KBM-7 (cell line): ENCODE measurements around the gene PARD3.
"Not testable (repeated sequence)": the region's sequence is repeated elsewhere in the genome, so short reads cannot be mapped to it uniquely, and the experiment has no call there.

Experiments
- DNase-seq: peaks from one replicate; pipeline ENCODE4 v3.0.0-alpha.2; 2015
- in situ Hi-C: fragments of 300-500 bp; cut with MboI; formaldehyde crosslinking; loops from 2 replicates; pipeline ENCODE4 v1.14.3; 2020; ENCODE audit warnings: low sequenced_read_pairs, low pct_unique_long_range_greater_than_20kb, mixed read lengths

Gene PARD3

GRCh38 chr10:34094961-34095360 lies 720.1 kb downstream of the PARD3 start:
- in situ Hi-C loops = no loop called here

GRCh38 chr10:34094146-34094696 lies 720.9 kb downstream of the PARD3 start:
- DNase-seq = no peak
- in situ Hi-C loops = no loop called here

More at GRCh38 chr10:34094961-34095360, 720.1 kb downstream of the PARD3 start:
- DNase-seq = no peak

- in situ Hi-C loops = no loop called here
These were observed 722.2 kb downstream of the PARD3 start for GRCh38 chr10:34092891-34093290.

GRCh38 chr10:34091635-34092195 lies 723.4 kb downstream of the PARD3 start:
- in situ Hi-C loops = no loop called here
- no peak for DNase-seq

More at GRCh38 chr10:34092891-34093290, 722.2 kb downstream of the PARD3 start:
- DNase-seq = no peak

- DNase-seq = no peak
- in situ Hi-C loops = no loop called here
These were observed 725.8 kb downstream of the PARD3 start for GRCh38 chr10:34089253-34089652.

- DNase-seq = no peak
These were observed 726.8 kb downstream of the PARD3 start for GRCh38 chr10:34088208-34088794.

GRCh38 chr10:34087095-34087418 lies 728.0 kb downstream of the PARD3 start:
- DNase-seq = no peak
- in situ Hi-C loops = no loop called here

More at GRCh38 chr10:34088208-34088794, 726.8 kb downstream of the PARD3 start:
- in situ Hi-C loops = no loop called here

GRCh38 chr10:34083567-34083966 lies 731.5 kb downstream of the PARD3 start:
- in situ Hi-C loops = no loop called here
- DNase-seq = no peak

GRCh38 chr10:34081948-34082347 lies 733.1 kb downstream of the PARD3 start:
- in situ Hi-C loops = no loop called here
- no peak for DNase-seq

- DNase-seq = peak; percentile 20
- in situ Hi-C loops = no loop called here
These were observed 733.8 kb downstream of the PARD3 start for GRCh38 chr10:34081347-34081743.

- in situ Hi-C loops = no loop called here
- DNase-seq = no peak
These were observed 734.4 kb downstream of the PARD3 start for GRCh38 chr10:34080485-34081346.

- in situ Hi-C loops = no loop called here
- no peak for DNase-seq
These were observed 735.2 kb downstream of the PARD3 start for GRCh38 chr10:34079702-34080484.

GRCh38 chr10:34078745-34079470 lies 736.2 kb downstream of the PARD3 start:
- in situ Hi-C loops = no loop called here
- no peak for DNase-seq

- in situ Hi-C loops = no loop called here
- no peak for DNase-seq
These were observed 736.9 kb downstream of the PARD3 start for GRCh38 chr10:34078017-34078744.

GRCh38 chr10:34076443-34076842 lies 738.7 kb downstream of the PARD3 start:
- in situ Hi-C loops = no loop called here
- DNase-seq = no peak

- no peak for DNase-seq
- in situ Hi-C loops = no loop called here
These were observed 739.7 kb downstream of the PARD3 start for GRCh38 chr10:34075254-34075926.

- in situ Hi-C loops = no loop called here
- no peak for DNase-seq
These were observed 741.0 kb downstream of the PARD3 start for GRCh38 chr10:34074051-34074450.

GRCh38 chr10:34067741-34068140 lies 747.4 kb downstream of the PARD3 start:
- DNase-seq, in situ Hi-C loops: not testable (repeated sequence)
